ENCODE measurements around the gene PTPN18.

- no peak for TF ChIP-seq POLR2A (IDR thresholded peaks at IDR 0.05; ENCODE audit: low read length)
- no peak for TF ChIP-seq GATA1 (IDR thresholded peaks at IDR 0.05; ENCODE audit: low read depth, low read length)
Observed at GRCh38 chr2:130310881-130311280, 45.0 kb upstream of the PTPN18 start.
